CD4-positive, alpha-beta memory T cell (primary cell): Measurements from ENCODE around the gene HTR3C. TPM values are rescaled to one million over a fixed set of nuclear protein-coding genes. Genes with fewer than 3 reads are reported as not detected.

ENCODE experiments used
- CTCF ChIA-PET: fragments of 350-600 bp; sonication (Branson Sonifier 250); formaldehyde crosslinking; loops from one replicate; lab custom pipeline; 2021; ENCODE audit warnings: inconsistent platforms; ENCODE audit not compliant: partially characterized antibody; lab: Charles Lee
- POLR2A ChIA-PET: fragments of 350-600 bp; sonication (Branson Sonifier 250); formaldehyde crosslinking; loops from one replicate; lab custom pipeline; 2021; ENCODE audit not compliant: partially characterized antibody; lab: Charles Lee
- DNase-seq, 5 donors: peaks; one replicate each; pipeline versions ENCODE4 v3.0.0 to v3.0.0-alpha.2; 2020 to 2022; ENCODE audit warnings: mixed read lengths in 1 of 5
- H3K27ac ChIP-seq: one replicate; pipeline ENCODE4 v1.7.0; 2013; ENCODE audit warnings: low read depth, low read length
- H3K27me3 ChIP-seq: 2 replicates; pipeline ENCODE4 v1.7.0; 2013; ENCODE audit warnings: mild to moderate bottlenecking, low read length, moderate library complexity; ENCODE audit not compliant: insufficient read depth
- H3K36me3 ChIP-seq: 2 replicates; pipeline ENCODE4 v1.7.0; 2013; ENCODE audit warnings: mild to moderate bottlenecking, low read length, moderate library complexity; ENCODE audit not compliant: insufficient read depth
- H3K4me1 ChIP-seq: 2 replicates; pipeline ENCODE4 v1.7.0; 2013; ENCODE audit warnings: mild to moderate bottlenecking, low read length, moderate library complexity; ENCODE audit not compliant: insufficient read depth
- H3K4me3 ChIP-seq, 2 donors: one replicate each; pipeline ENCODE4 v1.7.0; 2013; ENCODE audit warnings: low read length in 2 of 2, mild to moderate bottlenecking in 1 of 2
- H3K9me3 ChIP-seq, 2 donors: one replicate each; pipeline ENCODE4 v1.7.0; 2013; ENCODE audit warnings: low read length in 2 of 2, control low read depth in 1 of 2; ENCODE audit not compliant: control insufficient read depth in 1 of 2
- H3K27ac Mint-ChIP-seq, 7 donors: one replicate each; pipeline ENCODE4 v1.8.0; 2020 to 2021; ENCODE audit warnings: mixed read lengths in 7 of 7, mild to moderate bottlenecking in 6 of 7, inconsistent platforms in 3 of 7, moderate library complexity in 3 of 7
- H3K27me3 Mint-ChIP-seq, 2 donors: one replicate each; pipeline ENCODE4 v1.8.0; 2020 to 2021; ENCODE audit warnings: mixed read lengths in 2 of 2
- H3K36me3 Mint-ChIP-seq, 2 donors: one replicate each; pipeline ENCODE4 v1.8.0; 2020 to 2021; ENCODE audit warnings: mixed read lengths in 2 of 2, inconsistent platforms in 1 of 2, mild to moderate bottlenecking in 1 of 2
- H3K4me1 Mint-ChIP-seq, 4 donors: one replicate each; pipeline ENCODE4 v1.8.0; 2020 to 2021; ENCODE audit warnings: mixed read lengths in 4 of 4, mild to moderate bottlenecking in 1 of 4
- H3K4me3 Mint-ChIP-seq, 8 donors: one replicate each; pipeline ENCODE4 v1.8.0; 2020 to 2021; ENCODE audit warnings: mixed read lengths in 8 of 8, mild to moderate bottlenecking in 7 of 8, moderate library complexity in 6 of 8, inconsistent platforms in 3 of 8
- H3K9me3 Mint-ChIP-seq, 8 donors: one replicate each; pipeline ENCODE4 v1.8.0; 2020 to 2021; ENCODE audit warnings: mixed read lengths in 8 of 8, mild to moderate bottlenecking in 5 of 8, inconsistent platforms in 3 of 8, moderate library complexity in 1 of 8
- intact Hi-C: fragments of 100-400 bp; cut with micrococcal nuclease; formaldehyde crosslinking; loops from one replicate; pipeline ENCODE4 v1.15.1; 2023
- polyA plus RNA-seq, 2 donors: library from polyadenylated mRNA; unstranded; fragments of 300-500 nt; fragmentation: Illumina TruSeq; gene quantifications; one replicate each; pipeline ENCODE4 v1.2.3, GENCODE V29; 2021
- total RNA-seq, 2 experiments: library from RNA; stranded (reverse); gene quantifications; one replicate each; pipeline ENCODE4 v1.2.3, GENCODE V29; 2021

The HTR3C gene
- total and polyA plus RNA-seq, 4 experiments from 2014 or later, result not detected

DNA sequence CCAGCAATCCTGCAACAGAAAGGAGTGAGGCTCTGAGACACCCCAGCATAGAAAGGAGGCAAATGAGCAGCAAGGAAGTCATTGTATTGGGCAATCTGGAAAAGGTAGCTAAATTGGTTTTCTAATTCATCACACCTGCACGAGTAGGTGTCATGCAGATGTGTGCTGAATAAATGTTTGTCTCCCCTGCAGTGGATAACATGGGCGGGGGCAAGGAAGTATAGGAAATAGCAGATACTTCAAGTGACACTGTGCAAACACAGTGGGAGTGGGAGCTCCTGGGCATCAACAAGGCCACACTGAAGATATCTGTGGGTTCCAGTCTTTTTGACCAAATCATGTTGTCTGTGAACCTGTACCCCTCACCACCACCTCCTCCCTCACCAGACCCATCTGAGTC lies 29.6 kb downstream of the HTR3C start:
- Histone ChIP-seq H3K4me1 (no peaks in the 10 kb centered on the region), H3K4me3 (no peak overlapping the region), H3K27me3 (no peaks in the 10 kb centered on the region), H3K27ac (no peak overlapping the region), H3K36me3 (no peaks in the 10 kb centered on the region), H3K9me3 (no peaks in the 10 kb centered on the region)
- POLR2A ChIA-PET, result no interaction called here
- no peak for DNase-seq
- Mint-ChIP-seq H3K27ac (no peak overlapping the region), H3K36me3 (peaks cover 0 to 4% of the 10 kb centered on the region in 2 donors), H3K27me3 (peaks cover 3 to 4% of the 10 kb centered on the region in 2 donors), H3K4me1 (peaks cover 6 to 7% (median 7%) of the 10 kb centered on the region in 4 donors), H3K4me3 (no peak overlapping the region), H3K9me3 (peaks cover 7 to 14% (median 11%) of the 10 kb centered on the region in 8 donors)
- intact Hi-C loops, result no loop called here
- CTCF ChIA-PET, result no interaction called here

DNA sequence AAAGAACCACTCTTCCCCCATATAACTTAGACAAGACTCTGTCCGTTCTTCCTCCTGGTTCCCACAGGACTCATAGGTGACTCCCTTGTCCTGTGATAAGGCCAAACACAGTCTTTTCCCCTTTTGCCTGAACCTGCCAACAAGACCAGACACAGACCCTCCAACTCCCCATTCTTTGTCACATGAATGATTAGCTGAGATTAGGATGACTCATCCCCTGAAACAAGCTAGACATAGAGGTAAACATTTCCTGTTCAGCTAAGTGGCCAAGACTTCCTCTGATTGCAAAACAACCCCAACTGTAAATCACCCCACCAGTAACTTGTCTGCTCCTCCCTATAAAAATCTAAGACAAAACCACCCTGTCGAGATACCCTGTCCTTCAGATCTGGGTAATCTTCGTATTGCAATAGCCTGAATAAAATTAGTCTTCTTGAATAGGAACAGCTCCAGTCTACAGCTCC lies 32.6 kb downstream of the HTR3C start:
- no peaks in the 10 kb centered on the region for H3K9me3 ChIP-seq
- H3K27me3 ChIP-seq, result no peaks in the 10 kb centered on the region
- ChIA-PET CTCF (no interaction called here), POLR2A (no interaction called here)
- Mint-ChIP-seq H3K4me3 (no peak overlapping the region), H3K9me3 (peaks cover 7 to 15% (median 11%) of the 10 kb centered on the region in 8 donors), H3K4me1 (peaks cover 6 to 7% (median 7%) of the 10 kb centered on the region in 4 donors), H3K27me3 (peaks cover 0 to 1% of the 10 kb centered on the region in 2 donors), H3K36me3 (peaks cover 0 to 4% of the 10 kb centered on the region in 2 donors), H3K27ac (peak overlapping the region in 2 of 7 donors; percentile 15 to 24)
- no peaks in the 10 kb centered on the region for H3K4me1 ChIP-seq
- H3K27ac ChIP-seq, result no peak overlapping the region
- no peaks in the 10 kb centered on the region for H3K36me3 ChIP-seq
- DNase-seq, result no peak
- intact Hi-C loops, result no loop called here
- no peak overlapping the region for H3K4me3 ChIP-seq

DNA sequence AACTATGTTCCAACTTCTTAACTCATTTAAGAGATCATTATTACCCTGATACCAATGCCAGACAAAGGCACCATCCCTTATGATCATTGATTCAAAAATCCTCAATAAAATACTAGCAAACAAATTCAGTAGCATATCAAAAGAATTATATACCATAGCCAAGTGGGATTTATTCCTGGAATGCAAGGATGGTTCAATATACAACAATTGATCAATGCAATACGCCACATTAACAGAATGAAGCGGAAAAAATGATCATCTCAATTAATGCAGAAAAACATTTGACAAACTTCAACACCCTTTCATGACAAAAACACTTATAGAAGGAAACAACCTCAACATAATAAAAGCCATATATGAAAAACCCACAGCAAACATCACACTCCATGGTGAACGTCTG lies 39.4 kb downstream of the HTR3C start:
- POLR2A ChIA-PET, result no interaction called here
- Mint-ChIP-seq H3K4me3 (no peak overlapping the region), H3K27ac (no peak overlapping the region), H3K27me3 (peaks cover 4 to 10% of the 10 kb centered on the region in 2 donors), H3K36me3 (no peaks in the 10 kb centered on the region), H3K4me1 (no peaks in the 10 kb centered on the region), H3K9me3 (peaks cover 8 to 31% (median 23%) of the 10 kb centered on the region in 8 donors)
- no peak for DNase-seq
- Histone ChIP-seq H3K27ac (no peak overlapping the region), H3K4me3 (no peak overlapping the region), H3K4me1 (no peaks in the 10 kb centered on the region), H3K27me3 (no peaks in the 10 kb centered on the region), H3K9me3 (peaks cover 0 to 3% of the 10 kb centered on the region in 2 donors), H3K36me3 (no peaks in the 10 kb centered on the region)
- intact Hi-C loops, result no loop called here
- CTCF ChIA-PET, result no interaction called here

DNA sequence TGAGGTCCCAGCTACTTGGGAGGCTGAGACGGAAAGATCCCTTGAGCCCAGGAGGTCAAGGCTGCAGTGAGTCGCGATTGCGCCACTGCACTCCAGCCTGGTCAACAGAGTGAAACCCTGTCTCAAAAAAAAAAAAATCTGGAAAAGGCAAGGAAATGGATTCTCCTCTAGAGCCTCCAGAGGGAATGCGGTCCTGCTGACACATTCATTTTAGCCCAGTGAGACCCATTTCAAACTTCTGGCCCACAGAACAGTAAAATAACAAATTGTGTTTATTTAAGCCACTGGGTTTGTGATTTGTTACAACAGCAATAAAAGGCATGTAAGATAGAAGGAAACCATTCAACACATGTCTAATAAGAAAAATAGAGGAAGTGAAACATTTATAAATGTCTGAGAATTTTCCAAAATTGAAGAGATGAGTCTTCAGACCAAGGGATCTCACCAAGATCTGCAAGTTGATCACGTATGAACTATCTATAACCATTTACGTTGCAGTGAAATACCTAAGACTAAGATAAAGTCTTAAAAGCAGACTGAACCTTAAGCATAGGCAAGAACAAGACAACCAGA lies 44.0 kb downstream of the HTR3C start, which contains the start of gene HTR3E:
TSS of gene HTR3E (plus strand) at position 254 of the 573 bp plus-strand sequence. CDS start 466 bp downstream, outside the sequence.
- DNase-seq, result no peak
- no peaks in the 10 kb centered on the region for H3K4me1 ChIP-seq
- H3K27ac Mint-ChIP-seq, result no peak within 1 kb of the TSS
- H3K27me3 ChIP-seq, result no peaks in the 10 kb centered on the region
- no peaks in the 10 kb centered on the region for H3K36me3 Mint-ChIP-seq
- H3K4me3 Mint-ChIP-seq, result no peak within 1 kb of the TSS
- ChIA-PET CTCF (no interaction called here), POLR2A (no interaction called here)
- no peaks in the 10 kb centered on the region for H3K36me3 ChIP-seq
- no peaks in the 10 kb centered on the region for H3K4me1 Mint-ChIP-seq
- no peak within 1 kb of the TSS for H3K4me3 ChIP-seq
- intact Hi-C loops, result no loop called here
- peaks cover 0 to 3% of the 10 kb centered on the region in 2 donors for H3K9me3 ChIP-seq
- peaks cover 2 to 13% of the 10 kb centered on the region in 2 donors for H3K27me3 Mint-ChIP-seq
- H3K9me3 Mint-ChIP-seq, result peaks cover 5 to 18% (median 13%) of the 10 kb centered on the region in 8 donors
- no peak within 1 kb of the TSS for H3K27ac ChIP-seq

DNA sequence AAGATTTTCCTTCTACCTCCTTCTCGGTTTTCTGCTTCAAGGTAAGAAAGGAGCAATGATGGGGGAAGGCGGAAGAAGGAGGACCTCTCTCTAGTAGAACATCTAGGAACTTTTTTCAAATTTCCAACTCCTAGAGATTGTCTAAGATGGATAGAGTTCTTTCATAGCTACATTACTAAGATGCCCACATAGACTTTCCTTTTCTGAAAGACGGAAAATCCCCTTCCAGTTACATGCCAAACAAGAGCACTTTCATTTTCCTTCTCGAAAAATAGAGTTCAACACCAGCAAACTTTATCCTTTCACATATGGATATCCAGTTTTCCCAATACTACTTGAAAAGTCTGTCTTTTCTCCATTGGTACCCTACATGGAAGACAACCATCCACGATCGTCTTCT lies 44.7 kb downstream of the HTR3C start:
- intact Hi-C loops, result no loop called here
- H3K4me1 Mint-ChIP-seq, result no peaks in the 10 kb centered on the region
- no peak overlapping the region for H3K27ac Mint-ChIP-seq
- ChIA-PET CTCF (no interaction called here), POLR2A (no interaction called here)
- Histone ChIP-seq H3K27me3 (no peaks in the 10 kb centered on the region), H3K36me3 (no peaks in the 10 kb centered on the region), H3K9me3 (no peaks in the 10 kb centered on the region), H3K4me3 (no peak overlapping the region), H3K27ac (no peak overlapping the region), H3K4me1 (no peaks in the 10 kb centered on the region)
- no peak for DNase-seq
- H3K9me3 Mint-ChIP-seq, result peaks cover 4 to 11% (median 6%) of the 10 kb centered on the region in 8 donors
- H3K4me3 Mint-ChIP-seq, result no peak overlapping the region
- no peaks in the 10 kb centered on the region for H3K36me3 Mint-ChIP-seq
- H3K27me3 Mint-ChIP-seq, result peaks cover 2 to 13% of the 10 kb centered on the region in 2 donors

GRCh38 chr3:184099806-184100686 lies 47.2 kb downstream of the HTR3C start:
- Histone ChIP-seq H3K36me3 (no peaks in the 10 kb centered on the region), H3K27me3 (no peaks in the 10 kb centered on the region), H3K4me1 (no peaks in the 10 kb centered on the region), H3K4me3 (no peak overlapping the region), H3K9me3 (no peaks in the 10 kb centered on the region), H3K27ac (no peak overlapping the region)
- intact Hi-C loops, result no loop called here
- H3K27ac Mint-ChIP-seq, result peak overlapping the region in 1 of 7 donors; percentile 11
- no peak overlapping the region for H3K4me3 Mint-ChIP-seq
- POLR2A ChIA-PET, result no interaction called here
- CTCF ChIA-PET, result interaction anchor here (0.6 kb wide), 1 partner anchor 15 kb away, joined by 3 read pairs; no protein-coding TSS in a partner anchor
- no peaks in the 10 kb centered on the region for H3K4me1 Mint-ChIP-seq
- no peaks in the 10 kb centered on the region for H3K36me3 Mint-ChIP-seq
- no peak for DNase-seq
- H3K9me3 Mint-ChIP-seq, result peaks cover 0 to 2% (median 0%) of the 10 kb centered on the region in 8 donors
- H3K27me3 Mint-ChIP-seq, result peaks cover 2 to 10% of the 10 kb centered on the region in 2 donors
